Embryonic facial prominence (tissue), 1 donor: ENCODE data around the gene ACO2.
"Not testable (repeated sequence)": the region's sequence is repeated elsewhere in the genome, so short reads cannot be mapped to it uniquely, and the experiment has no call there.

Source experiments
- DNase-seq: peaks from one replicate; pipeline ENCODE4 v3.0.0-alpha.2; 2016; ENCODE audit errors: extremely low spot score

ACO2 gene

DNA sequence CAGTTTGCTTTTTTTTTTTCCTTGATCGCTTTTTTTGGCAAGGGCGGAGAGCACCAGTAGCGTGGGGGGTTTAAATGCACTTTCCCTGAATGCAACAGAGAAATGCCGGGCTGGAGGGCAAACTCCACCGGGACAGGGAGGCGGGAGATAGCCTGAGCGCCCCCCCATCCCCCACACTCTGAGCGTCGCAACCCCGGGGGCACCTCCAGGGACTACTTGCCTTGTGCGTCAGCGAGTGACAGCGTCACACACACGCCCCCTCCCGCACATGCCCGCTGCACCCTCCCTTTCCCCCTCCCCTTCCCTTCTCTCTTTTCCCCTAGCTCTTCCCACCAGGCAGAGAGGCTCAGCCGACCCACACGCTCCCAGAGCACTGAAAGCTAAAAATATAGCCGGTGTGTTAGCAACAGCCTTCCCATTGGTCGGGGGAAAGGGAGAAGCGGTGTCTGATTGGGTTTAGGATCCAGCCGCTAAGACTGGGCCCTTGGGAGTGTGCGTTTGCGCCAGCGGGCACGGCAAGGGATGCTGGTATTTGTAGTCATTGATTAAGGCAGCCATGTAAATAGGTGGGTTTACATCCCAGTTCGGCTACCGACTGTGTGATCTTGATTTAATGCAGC, 20.6 kb upstream of the ACO2 start:
- peak; percentile 98 for DNase-seq

DNA sequence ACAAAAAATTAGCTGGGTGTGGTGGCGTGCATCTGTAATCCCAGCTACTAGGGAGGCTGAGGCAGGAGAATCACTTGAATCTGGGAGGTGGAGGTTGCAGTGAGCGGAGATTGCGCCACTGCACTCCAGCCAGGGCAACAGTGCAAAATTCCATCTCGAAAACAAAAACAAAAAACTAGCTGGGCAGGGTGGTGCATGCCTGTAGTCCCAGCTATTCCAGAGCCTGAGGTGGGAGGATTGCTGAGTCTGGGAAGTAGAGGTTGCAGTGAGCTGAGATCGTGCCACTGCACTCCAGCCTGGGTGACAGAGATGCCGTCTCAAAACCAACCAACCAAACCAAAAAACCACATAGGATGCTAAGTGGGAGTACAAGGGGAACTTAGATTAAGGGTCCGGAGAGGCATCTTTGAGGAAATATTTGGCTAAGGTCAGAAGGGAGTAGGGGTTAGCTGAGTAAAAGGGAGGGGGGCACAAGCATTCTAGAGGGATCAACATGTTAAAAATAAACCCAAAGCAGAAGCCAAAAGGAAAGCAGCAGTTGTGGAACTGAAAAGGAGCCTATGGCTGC, 10.7 kb upstream of the ACO2 start:
- no peak for DNase-seq

DNA sequence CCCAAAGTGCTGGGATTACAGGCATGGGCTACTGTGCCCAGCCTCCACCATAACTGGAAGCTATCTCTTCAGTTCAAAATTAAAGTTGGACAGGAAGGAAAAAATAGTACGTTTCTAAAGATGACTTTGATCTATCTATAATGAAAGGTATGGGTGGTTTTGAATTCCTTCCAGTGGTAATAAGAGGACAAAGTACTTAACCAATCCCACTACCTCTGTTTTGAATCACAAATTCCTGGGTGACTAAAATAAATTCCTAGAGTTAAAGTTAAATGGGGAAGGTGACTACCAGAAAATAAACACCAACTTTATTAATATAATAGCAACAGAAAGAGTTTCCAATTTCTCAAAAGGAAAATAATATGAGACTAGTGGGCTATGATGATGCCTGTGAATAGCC, 9.5 kb upstream of the ACO2 start:
- no peak for DNase-seq

DNA sequence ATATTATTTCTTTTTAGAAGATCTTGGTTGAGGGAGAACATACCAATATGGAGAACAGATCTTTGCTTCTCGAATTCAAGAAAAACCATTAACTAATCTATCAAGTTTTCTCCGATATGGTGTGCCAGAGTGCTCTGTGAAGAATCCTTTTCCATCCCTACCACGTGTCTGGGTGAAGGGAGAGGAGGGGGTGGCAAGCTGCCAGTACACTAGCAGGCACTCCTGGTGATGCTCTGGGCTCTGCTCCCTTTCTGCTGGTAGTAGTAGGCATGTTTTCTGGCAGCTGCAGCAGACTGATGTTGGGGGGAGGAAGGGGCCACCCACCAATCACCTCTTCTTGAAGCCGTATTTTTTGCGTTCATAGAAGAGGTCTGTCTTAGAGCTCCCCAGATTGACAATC, 8.8 kb upstream of the ACO2 start:
- DNase-seq: not testable (repeated sequence)

DNA sequence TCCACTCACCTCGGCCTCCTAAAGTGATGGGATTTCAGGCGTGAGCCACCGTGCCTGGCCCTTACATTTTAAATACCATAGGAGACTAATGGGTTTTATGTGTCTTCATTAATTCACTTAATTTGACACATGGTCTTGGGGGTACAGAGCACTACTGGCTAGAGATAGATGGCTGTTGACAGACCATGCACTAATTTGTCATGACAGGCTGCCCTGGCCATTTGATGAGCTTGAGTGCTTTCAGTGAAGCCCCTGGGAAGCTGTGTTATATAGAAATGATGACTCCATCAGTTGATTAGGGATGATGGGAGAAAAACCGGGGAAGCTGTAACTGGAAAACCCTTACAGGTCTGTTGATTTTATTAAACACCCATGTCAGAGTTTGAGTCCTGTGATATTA, 7.0 kb upstream of the ACO2 start:
- DNase-seq: no peak

DNA sequence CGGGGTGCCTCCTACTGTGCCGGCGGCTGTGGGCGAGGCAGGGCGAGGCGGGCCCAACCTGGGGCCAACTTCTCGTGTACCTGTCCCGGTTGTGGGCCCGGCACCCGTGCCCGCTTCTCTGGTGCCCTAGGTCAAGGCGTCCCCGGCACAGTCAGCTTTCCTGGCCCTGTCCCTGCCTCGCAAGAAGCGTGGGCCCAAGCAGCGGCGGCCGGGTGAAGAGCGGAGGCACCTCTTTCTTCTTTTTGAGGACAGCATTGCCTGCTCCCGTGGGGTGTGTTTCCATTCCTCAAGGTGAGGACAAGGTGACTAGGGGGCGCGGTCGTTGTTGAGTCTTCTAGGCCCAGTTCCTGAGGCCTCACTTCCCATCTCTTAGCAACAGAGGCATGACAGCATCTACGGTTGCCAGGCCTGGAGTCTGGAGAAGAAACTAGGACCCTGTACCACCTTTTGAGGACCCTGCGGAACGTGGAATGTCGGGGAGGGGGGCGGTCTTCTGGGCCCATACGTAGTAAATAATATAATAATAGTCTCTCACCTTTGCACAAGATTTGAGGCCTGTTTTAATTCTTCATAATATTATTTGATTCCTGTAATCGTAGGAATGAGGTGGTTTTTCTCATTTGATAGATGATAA, 418 bp downstream of the ACO2 start:
- no peak for DNase-seq

DNA sequence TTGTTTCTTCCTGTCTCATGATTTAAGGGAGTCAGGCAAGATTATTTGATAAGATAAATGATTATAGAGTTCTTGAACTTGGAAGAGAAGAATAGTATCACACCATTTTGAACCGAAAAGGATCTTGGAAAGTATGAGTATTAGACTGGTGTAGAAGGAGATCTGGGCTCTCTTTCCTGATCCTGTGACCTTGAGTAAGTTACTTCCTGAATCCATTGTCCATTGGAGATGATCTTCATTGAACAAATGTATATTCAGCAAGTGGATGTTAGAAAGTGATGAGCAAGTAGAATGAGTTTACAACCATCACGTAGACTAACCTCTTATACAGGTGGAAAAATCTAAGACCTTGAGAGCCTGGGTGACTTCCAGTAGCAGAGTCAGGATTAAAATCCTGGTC, 2.0 kb downstream of the ACO2 start:
- no peak for DNase-seq

DNA sequence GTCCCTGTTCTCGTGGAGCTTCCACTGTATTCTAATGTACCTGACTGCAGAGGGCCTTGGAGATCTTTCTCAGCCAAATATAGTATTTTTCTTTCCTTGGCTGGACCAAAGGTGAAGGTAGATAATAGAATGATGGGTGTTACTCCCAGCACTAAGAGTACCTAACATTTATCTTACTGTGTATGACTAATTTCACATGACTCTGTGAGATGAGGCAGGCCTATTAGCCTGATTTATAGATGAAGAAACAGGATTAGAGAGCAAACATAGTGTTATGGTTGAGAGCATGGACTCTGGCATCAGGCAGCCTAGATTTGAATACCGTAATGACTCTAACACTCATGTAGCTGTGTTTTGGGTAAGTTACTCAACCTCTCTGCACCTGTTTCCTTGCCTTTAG, 2.7 kb downstream of the ACO2 start:
- DNase-seq: no peak

DNA sequence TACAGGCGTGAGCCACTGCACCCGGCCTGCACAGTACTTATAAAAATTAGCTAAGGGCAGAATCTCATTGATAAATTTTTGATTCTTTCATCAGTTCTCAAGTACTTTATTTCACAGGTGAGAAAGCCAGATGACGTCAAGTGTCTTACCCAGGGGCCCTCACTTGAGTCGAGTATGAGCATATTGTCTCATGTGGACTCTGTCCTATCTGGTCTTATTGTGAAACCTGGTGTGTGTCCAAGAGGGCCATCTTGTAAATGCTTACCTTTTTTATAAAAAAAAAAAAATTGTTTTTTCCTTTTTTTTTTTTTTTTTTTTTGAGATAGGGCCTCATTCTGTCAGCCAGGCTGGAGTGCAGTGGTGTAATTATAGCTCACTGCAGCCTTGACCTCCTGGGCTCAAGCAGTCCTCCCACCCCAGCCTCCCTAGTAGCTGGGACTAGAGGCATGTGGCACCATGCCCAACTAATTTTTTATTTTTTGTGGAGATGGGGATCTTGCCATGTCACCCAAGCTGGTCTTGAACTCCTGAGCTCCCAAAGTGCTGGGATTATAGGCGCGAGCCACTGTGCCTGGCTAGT, 6.0 kb downstream of the ACO2 start:
- no peak for DNase-seq

DNA sequence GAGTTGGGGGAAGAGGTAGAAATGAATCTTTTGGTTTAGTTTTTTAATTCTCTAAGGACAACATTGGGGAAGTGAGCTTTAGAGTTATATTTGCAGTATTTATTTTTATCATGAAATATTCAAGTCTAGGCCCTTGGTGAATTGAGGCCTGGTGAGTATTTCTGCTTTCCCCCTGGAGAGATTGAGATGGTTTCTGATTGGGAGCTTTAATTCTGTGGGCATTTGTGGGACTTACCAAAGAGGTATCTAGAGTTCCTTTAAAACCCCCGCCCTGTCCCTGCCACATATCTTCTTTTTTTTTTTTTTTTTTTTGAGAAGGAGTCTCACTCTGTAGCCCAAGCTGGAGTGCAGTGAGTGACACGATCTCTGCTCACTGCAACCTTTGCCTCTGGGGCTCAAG, 9.6 kb downstream of the ACO2 start:
- no peak for DNase-seq

DNA sequence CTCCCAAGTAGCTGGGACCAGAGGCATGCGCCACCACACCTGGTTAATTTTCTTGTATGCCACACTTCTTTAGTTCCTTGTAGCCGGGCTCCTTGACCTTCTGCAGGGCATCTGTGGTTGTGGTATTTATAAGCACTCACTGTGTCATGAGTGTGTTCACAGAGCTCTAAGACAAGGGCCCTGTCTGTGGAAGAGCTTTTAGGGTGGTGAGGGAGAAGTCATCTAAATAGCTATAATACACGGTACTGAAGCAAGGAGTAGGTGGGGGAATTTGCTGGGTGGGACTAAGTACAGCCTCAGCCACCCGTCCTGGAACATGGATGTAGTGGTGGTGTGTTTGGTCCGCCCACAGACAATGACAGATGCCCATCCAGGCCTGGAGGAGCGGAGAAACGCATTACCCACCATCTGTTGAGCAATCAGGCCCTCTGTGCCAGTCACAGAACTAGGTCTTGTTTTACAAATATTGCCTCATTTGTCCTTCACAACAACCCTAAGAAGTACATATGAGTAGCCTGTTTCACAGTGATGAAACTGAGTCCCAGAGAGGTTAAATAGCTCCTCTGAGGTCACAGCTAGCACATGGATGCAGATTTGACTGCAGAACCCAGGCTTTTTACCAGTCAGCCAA, 10.1 kb downstream of the ACO2 start:
- DNase-seq: no peak

DNA sequence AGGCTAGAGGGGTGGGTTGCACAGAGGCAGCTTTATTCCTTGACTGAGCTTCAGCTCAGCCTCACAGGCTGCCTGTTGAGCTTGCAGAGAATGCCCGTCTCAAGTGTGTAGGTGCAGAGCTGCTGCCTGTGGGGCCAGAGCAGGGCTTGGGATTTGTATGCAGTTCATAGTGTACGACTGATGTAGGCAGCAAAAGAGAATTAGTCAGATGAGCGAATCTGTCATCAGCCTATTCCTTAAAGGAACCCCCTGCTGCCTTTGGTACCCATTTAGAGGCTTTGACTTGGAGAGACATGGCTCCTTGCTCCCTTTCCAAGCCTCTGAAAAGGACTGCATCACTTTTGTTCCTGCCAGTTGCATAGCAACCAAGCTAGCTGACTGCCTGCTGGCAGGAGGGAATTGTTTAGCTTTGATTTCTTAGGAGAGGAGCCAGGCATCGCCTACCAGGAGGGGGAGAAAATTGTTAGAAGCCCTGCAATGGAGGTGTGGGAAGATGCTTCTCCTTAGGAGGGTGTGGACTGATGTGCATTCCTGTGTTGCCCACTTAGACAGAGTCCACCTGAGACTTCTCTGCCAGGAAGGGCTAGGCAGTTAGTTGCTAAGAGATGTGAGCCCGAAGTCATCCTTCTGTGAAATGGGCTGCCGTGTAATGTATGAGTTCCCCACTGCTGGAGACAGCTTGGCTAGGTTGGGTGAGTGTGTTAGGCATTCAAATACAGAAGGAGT, 10.9 kb downstream of the ACO2 start:
- DNase-seq: no peak

DNA sequence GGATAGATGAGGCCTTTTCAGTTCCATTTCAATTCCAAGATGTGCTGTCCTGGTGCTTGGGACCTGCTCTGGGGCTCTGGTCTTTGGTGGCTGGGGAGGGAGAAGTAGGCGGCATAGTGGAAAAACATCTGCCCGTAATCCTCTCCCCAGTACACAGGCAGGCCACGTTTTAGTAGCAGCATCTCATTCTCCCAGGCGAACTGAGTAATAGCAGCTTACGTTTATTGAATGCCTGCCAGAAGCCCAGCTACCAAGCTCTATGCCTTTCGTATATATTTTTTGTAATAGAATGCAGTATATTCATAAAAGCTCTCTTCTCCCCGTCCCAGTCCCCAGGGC, 11.4 kb downstream of the ACO2 start:
- DNase-seq: no peak

DNA sequence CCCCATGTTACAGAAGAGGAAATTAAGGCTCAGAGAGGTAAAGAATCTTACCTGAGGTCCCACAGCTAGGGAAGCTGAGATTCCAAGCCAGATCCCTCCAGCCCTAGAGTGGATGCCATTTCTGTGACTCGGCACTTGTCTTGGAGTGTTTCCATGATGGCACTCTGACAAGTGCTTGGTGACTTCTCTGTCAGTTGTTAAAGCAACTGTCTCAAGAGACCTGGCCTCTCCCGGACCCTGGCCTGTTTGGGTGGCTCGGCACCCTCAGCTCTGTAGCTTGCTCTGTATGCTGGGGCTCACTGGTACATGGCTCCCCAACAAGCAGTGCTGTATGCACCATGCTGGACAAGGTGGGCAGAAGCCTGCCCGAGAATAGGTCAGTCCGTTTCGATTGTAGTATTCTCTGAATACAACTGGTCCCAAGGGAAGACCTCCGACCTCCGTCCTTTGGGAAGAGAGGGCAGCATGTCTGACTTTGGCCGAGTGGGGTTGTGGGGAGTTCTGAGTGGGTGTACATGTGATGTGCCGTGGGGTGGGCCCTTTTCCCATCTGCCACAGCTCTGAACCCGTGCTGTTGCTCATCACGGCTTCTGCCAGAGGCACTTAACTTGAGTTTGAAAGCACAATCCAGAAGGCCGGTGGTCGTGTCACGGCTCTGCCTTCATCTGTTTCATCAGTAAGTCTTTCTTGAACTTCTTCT, 12.4 kb downstream of the ACO2 start:
- DNase-seq: no peak

DNA sequence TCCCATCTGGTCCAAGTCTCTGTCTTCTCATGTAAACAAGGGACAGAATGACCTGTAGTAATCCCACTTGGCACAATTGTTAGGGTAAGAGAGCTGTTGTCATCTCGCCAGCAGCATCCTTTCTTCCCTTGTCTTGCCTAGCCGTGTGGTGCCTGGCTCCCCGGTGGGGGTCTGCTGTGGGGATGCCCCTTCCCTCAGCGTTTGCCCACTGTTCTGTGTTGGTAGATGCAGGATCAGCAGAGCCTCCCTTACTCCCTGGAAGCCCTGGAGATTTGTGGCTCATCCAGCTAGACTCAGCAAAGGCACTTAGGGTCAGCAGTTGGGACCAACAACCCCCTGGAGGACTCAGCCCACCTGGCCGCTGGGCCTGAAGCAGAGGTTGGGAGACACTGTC, 13.0 kb downstream of the ACO2 start:
- DNase-seq: no peak

DNA sequence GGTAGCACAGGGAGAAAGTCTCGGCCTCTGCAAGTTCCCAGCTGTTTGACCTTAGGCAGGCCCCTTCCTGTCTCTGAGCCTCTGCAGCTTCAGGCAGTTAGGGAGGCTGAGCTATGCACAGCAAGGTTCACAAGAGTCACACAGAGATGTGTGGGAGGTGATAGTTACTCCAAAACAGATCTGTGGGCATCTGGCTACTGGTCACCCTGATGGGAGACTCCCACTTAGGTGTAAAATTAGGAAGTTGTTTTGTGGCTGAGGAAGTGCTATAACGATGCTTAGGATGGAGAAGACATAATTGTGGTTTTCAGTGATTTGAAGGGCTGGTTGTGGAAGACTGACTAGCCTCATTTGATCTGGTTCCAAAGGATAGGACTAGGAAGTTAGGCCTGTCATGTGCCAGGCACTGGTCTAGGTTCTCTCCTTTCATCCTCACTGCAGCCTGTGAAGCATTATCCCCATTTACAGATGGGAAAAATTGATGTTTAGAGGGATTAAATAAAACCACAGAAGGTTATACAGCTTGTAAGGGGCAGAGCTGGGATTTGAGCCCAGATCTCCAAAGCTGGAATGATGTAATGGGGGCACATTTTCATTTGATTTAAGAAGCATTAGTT, 13.5 kb downstream of the ACO2 start:
- no peak for DNase-seq

DNA sequence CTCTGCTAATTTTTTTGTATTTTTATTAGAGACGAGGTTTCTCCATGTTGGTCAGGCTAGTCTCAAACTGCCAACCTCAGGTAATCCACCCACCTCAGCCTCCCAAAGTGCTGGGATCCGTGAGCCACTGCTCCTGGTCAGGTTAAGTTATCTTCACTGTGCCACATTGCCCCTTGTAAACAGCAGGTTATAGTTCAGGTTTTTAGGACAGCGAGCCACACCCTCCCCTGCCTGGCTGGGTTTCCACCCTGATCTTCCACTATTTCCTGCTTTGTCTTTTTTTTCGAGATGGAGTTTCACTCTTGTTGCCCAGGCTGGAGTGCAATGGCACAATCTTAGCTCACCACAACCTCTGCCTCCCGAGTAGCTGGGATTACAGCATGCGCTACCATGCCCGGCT, 16.1 kb downstream of the ACO2 start:
- DNase-seq: no peak

DNA sequence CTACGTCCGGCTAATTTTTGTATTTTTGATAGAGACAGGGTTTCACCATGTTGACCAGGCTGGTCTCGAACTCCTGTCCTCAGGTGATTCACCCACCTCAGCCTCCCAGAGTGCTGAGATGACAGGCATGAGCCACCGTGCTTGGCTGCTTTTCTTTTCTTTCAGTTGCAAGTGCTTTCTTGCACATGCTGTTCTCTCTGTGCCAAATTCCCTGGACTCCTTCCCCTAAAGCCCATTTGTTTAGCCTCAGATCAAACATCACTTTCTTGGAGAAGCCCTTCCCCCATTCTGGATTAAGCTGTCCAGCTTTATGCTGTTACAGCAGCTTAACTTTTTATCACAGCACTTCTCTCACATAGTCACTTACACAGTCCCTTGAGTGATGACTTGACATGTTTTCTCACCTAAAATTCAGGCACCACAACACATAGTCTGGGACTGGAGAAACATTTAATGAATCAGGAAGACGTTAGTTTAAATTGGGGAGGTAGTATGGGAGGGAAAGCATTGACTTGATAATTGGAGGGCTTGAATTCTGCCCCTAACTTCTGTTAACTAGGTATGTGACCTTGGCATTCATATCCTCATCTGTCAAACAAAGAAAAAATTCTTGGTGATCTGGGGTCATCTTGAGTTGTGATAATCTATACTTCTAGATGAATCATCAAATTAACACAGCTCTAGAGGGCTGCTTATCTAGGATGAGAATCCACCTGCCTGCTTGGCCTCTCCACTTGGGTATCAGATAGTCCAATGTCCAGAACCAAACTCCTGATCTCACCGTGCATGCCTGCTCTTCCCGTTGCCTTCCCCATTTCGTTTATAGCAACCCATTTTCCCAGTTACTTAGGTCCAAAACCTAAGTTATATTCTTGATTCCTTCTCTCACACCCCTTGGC, 18.4 kb downstream of the ACO2 start:
- no peak for DNase-seq

DNA sequence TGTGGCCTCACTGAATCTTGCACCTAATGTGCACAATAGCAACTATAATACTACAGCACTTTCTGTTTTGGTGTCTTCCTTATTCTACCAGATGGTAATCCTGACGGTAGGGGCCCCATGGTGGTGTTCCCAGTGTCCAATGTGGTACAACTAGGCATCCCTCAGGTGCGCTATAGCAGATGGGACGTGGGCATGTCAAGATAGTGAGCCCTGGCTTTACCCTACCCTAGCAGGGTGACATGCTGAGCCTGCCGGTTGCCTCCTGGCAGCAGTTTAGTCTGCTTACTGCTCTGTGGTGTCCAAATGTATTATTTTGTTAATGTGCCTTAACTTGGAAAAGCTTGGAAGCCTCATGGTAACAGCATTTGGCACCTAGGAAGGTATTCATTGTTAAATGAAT, 19.2 kb downstream of the ACO2 start:
- no peak for DNase-seq
